ENCODE measurements around the gene ANGPTL3. TPM values are rescaled to one million over a fixed set of nuclear protein-coding genes. Genes with fewer than 3 reads are reported as not detected.

The ANGPTL3 gene
- total RNA-seq, 2 experiments from 2014 or later = not detected

GRCh38 chr1:62599044-62599443 lies 1.7 kb downstream of the ANGPTL3 start:
- ChIA-PET POLR2A (interaction anchor here (0.5 kb wide), 1 partner anchor 10 kb away, joined by 3 read pairs; no protein-coding TSS in a partner anchor), CTCF (ENCODE audit: unreplicated experiment) (no interaction called here)
- DNase-seq (ENCODE audit: low spot score) = no peak
- no peak overlapping the region for H3K27ac ChIP-seq (ENCODE audit: low read depth, low read length, poor library complexity, severe bottlenecking)
- intact Hi-C loops (cut with micrococcal nuclease; ENCODE audit: unreplicated experiment) = no loop called here
- no peak overlapping the region for H3K4me3 ChIP-seq (ENCODE audit: low read depth, low read length, poor library complexity, severe bottlenecking)
- no peaks in the 10 kb centered on the region for H3K9me3 ChIP-seq (ENCODE audit: low read length)
- no peak overlapping the region for H2AFZ ChIP-seq (ENCODE audit: low read length)
- BruUV-seq (replicated peaks) = no TSS peak
- no peaks in the 10 kb centered on the region for H3K36me3 ChIP-seq (ENCODE audit: insufficient read depth, low read length)
- H3K4me2 ChIP-seq (ENCODE audit: low read length) = no peak overlapping the region
- TF ChIP-seq EZH2phosphoT487 (IDR thresholded peaks at IDR 0.05; ENCODE audit: borderline replicate concordance, low read depth, low read length) = no peak
- TF ChIP-seq CTCF (conservative IDR thresholded peaks at IDR 0.05; ENCODE audit: low read length) = no peak
- H3K79me2 ChIP-seq (ENCODE audit: insufficient read depth, low read depth, low read length) = no peaks in the 10 kb centered on the region
- H3K4me1 ChIP-seq (ENCODE audit: insufficient read depth, low read length, poor library complexity, severe bottlenecking) = no peaks in the 10 kb centered on the region
- peaks cover 4% of the 10 kb centered on the region; the same call in 1 of the 2 replicates for H4K20me1 ChIP-seq (ENCODE audit: insufficient read depth, low read length)
- no peaks in the 10 kb centered on the region for H3K9me2 ChIP-seq (ENCODE audit: insufficient read depth, low read length)

DNA sequence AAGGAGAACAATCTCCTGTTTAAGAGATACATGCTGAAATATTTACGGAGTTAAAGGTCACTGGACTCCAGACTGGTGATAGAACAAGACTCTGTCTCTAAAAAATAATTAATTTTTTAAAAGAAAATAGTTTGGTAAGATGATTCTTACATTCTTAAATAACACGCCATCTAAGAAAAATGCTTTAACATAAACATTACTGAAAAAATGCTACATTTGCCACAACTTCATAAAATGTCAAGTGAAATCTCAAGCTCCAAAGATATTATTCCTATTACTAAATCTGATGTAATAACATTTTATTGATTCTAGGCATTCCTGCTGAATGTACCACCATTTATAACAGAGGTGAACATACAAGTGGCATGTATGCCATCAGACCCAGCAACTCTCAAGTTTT lies 4.1 kb downstream of the ANGPTL3 start:
- no peak overlapping the region for H3K4me2 ChIP-seq (ENCODE audit: low read length)

More for the DNA sequence above, 4.1 kb downstream of the ANGPTL3 start:
- no peak overlapping the region for H3K4me3 ChIP-seq (ENCODE audit: low read depth, low read length, poor library complexity, severe bottlenecking)
- no peaks in the 10 kb centered on the region for H3K79me2 ChIP-seq (ENCODE audit: insufficient read depth, low read depth, low read length)
- ChIA-PET CTCF (ENCODE audit: unreplicated experiment) (no interaction called here), POLR2A (no interaction called here)
- no TSS peak for BruUV-seq (replicated peaks)
- TF ChIP-seq CTCF (conservative IDR thresholded peaks at IDR 0.05; ENCODE audit: low read length) (no peak), EZH2phosphoT487 (IDR thresholded peaks at IDR 0.05; ENCODE audit: borderline replicate concordance, low read depth, low read length) (no peak)
- H3K9me2 ChIP-seq (ENCODE audit: insufficient read depth, low read length) = no peaks in the 10 kb centered on the region
- intact Hi-C loops (cut with micrococcal nuclease; ENCODE audit: unreplicated experiment) = no loop called here
- H3K9me3 ChIP-seq (ENCODE audit: low read length) = no peaks in the 10 kb centered on the region
- H3K4me1 ChIP-seq (ENCODE audit: insufficient read depth, low read length, poor library complexity, severe bottlenecking) = no peaks in the 10 kb centered on the region
- no peak overlapping the region for H3K27ac ChIP-seq (ENCODE audit: low read depth, low read length, poor library complexity, severe bottlenecking)
- no peak for DNase-seq (ENCODE audit: low spot score)
- H4K20me1 ChIP-seq (ENCODE audit: insufficient read depth, low read length) = peaks cover 4% of the 10 kb centered on the region; the same call in 1 of the 2 replicates
- H3K36me3 ChIP-seq (ENCODE audit: insufficient read depth, low read length) = no peaks in the 10 kb centered on the region
- no peak overlapping the region for H2AFZ ChIP-seq (ENCODE audit: low read length)

All from OCI-LY7 (cell line).